ENCODE data around the gene VPS18.

Gene VPS18

DNA sequence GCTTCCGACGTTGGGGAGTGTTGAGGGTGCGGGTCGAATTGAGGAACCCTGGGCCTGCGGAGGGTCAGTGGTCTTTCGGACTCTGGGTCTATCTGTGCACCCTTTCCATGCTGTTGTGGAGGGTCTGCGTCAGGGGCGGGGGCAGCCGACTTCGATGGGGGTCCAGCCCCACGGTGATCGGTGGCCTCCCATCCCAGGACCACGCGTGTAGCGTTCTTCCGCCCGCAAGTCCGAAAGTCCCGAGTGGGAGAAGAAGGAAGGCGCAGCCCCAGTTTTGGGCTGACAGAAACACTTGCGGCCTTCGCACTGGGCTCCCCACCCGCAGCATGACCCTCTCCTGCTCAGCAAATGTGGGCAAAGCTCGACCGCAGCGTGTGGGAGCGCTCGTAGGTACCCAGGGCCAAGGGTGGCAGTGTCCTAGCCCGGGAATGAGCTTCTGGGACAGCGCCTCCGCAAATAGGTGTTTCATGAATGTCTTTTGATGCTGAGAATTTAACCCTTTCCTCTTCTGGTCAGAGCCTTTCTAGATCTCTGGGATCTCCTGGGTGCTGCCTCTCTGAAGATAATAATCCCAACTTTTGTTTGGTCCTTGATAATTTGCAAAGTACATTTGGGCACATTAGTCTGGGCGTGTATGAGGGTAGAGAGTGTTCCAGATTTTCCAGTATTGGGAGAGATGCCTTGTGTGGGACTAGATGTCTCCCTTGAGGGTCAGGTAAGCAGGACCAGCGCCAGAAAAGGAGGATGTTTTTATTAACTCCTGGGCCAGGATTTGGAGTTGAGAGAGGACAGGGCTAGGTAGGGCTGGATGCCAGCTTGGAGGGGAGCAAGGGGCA lies 32.6 kb downstream of the VPS18 start:
- no peak overlapping the region for H3K27ac ChIP-seq
- TF ChIP-seq, protein P1, sequence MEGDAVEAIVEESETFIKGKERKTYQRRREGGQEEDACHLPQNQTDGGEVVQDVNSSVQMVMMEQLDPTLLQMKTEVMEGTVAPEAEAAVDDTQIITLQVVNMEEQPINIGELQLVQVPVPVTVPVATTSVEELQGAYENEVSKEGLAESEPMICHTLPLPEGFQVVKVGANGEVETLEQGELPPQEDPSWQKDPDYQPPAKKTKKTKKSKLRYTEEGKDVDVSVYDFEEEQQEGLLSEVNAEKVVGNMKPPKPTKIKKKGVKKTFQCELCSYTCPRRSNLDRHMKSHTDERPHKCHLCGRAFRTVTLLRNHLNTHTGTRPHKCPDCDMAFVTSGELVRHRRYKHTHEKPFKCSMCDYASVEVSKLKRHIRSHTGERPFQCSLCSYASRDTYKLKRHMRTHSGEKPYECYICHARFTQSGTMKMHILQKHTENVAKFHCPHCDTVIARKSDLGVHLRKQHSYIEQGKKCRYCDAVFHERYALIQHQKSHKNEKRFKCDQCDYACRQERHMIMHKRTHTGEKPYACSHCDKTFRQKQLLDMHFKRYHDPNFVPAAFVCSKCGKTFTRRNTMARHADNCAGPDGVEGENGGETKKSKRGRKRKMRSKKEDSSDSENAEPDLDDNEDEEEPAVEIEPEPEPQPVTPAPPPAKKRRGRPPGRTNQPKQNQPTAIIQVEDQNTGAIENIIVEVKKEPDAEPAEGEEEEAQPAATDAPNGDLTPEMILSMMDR (conservative IDR thresholded peaks at IDR 0.05) = no peak

GRCh38 chr15:40927495-40927872 lies 33.2 kb downstream of the VPS18 start:
- TF ChIP-seq, protein P1 (conservative IDR thresholded peaks at IDR 0.05) = no peak
- no peak overlapping the region; the same call in 1 of the 2 replicates for H3K27ac ChIP-seq

DNA sequence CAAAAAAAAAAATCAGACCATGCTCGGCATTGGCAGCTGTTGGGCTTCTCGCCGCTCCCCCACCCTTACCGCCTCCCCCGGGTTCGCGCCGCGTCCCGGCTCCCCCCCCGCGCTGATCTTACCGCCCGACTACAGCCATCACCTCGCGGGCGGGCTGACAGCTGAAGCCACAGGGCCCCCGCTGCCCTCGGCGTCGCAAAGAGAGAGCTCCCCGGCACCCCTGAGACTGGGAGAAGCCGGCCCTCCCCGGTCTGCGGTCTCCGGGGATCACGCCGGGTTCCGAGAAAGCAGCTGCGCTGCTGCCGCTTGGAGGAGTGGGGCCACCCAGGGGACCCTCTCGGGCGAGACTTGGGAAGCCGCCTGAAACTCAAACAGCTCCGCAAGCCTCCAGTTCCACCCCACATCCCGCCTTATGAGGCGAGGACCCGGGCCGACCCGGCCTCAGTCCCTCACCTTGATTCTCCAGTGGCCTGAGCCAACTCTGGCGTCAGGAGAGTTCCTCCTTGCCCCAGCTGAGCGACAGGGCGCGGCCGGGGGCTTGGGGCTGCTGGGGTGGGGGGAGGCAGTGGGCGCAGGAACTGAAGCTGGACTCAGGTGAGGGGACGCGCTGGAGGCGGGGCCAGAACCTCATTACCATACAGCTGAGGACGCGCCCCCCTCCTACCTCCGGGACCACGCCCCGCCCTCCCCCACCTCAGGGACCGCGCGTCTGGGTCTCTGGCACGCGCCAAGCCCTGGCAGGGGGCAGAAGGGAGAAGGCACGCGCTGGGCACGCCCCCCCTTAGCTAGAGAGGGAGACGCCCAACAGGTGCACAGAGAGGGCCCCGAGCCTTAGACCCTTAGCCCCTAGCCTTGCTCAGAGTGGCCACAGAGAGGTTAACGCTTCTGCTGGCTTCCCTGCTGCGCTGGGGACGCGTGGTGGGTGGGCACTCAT lies 33.9 kb downstream of the VPS18 start:
- TF ChIP-seq, protein P1 (conservative IDR thresholded peaks at IDR 0.05) = no peak

GRCh38 chr15:40928821-40929659 lies 34.8 kb downstream of the VPS18 start, which contains the start of gene DLL4:
Gene DLL4 (plus strand): TSS chr15:40929340. CDS start chr15:40929669, 329 bp downstream.
- peak within 1 kb of the TSS; percentile 53 for H3K27ac ChIP-seq
- TF ChIP-seq, protein P1 (conservative IDR thresholded peaks at IDR 0.05) = 0 out of 2 replicates have a peak, but pooled peaks have one; percentile 2

More for the DNA sequence above, 33.9 kb downstream of the VPS18 start:
- peak overlapping the region; percentile 53 for H3K27ac ChIP-seq

DNA sequence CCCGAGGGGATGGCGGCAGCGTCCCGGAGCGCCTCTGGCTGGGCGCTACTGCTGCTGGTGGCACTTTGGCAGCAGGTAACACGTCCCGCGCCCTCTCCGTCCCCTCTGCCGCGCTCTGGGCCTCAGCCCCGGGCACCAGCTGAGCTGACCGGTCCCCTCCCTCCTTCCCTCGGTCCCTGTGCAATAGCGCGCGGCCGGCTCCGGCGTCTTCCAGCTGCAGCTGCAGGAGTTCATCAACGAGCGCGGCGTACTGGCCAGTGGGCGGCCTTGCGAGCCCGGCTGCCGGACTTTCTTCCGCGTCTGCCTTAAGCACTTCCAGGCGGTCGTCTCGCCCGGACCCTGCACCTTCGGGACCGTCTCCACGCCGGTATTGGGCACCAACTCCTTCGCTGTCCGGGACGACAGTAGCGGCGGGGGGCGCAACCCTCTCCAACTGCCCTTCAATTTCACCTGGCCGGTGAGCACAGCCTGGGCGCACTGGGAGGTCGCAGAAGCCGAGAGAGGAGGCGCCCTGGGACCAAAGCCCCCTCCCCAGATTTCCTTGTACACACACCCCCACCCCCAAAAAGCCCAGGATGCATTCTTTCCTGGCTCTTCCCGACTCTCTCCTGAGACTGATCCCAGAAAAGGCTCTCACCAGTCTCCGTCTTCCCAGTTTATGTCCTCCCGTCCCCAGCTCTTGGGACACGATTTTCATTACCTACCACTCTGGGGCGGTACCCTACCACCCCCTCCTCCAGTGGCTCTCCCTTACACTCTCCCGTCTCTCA lies 35.6 kb downstream of the VPS18 start:
- peak overlapping the region; percentile 53 for H3K27ac ChIP-seq
- TF ChIP-seq, protein P1 (conservative IDR thresholded peaks at IDR 0.05) = no peak

- TF ChIP-seq, protein P1 (conservative IDR thresholded peaks at IDR 0.05) = peak; percentile 84
- peak overlapping the region; percentile 53; the same call in 1 of the 2 replicates for H3K27ac ChIP-seq
These were observed 36.4 kb downstream of the VPS18 start for GRCh38 chr15:40930430-40931299.

All from VCaP (cell line).